ENCODE measurements around the gene GDF7. TPM values are rescaled to one million over a fixed set of nuclear protein-coding genes. Genes with fewer than 3 reads are reported as not detected.

GDF7 gene
- total RNA-seq, 1 experiment from 2014 or later: 0.11 TPM

DNA sequence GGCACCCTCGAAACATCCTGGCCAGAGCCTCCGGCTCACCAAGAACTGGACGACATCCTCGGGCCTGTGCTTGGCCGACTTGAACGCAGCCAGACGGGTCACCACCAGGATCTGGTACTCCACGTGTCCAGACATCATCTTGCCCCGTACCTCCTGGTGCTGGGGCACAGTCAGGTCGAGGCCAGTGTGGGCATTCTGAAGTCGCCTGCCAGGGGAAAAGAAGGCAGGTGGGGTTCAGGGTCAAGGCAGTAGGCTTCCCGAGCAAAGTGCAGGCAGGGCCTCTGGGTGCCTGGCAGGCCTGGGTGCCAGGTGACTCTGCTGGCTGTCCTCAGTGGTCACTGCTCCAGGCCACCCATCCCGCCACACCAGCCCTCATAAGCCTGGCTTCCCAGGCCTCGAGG lies 21.6 kb upstream of the GDF7 start:
- no peak for DNase-seq (ENCODE audit: low read depth)

DNA sequence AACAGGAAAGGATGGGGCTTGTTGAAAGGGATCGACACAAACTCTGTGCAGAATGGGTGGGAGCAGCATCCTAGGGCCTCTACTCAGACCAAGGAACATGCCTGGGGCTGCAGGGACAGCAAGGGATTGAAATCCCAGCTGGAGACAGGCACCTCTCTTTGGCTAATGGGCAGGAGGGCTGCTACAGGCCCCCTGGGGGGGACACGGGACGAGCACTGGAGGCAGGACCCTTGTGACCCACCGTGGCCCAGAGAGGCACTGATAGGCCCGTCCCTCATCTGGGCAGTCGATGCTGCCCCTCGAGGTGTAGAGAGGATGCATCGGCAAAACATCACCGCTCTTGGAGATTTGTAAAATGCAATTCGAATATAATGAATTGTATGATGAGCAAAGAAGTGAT lies 21.2 kb upstream of the GDF7 start:
- DNase-seq (ENCODE audit: low read depth): no peak

DNA sequence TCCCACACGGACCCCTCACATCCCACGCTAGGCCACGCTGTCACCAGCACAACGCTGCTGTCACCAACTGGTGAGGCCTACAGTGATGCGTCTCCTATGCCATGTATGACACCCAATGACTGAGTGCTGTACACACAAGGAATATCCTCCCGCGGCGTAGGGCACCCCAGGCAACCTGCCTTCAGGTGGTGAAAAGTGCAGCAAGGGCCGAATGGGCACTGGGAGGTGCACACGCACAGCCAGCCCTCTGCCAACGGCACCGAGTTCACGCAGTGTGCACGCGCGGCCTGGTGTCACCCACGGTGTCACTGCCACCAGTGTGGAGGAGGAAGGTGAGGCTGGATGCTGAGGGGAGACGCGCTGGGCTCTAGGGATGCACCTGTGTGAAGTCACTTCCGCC lies 20.5 kb upstream of the GDF7 start:
- no peak for DNase-seq (ENCODE audit: low read depth)

DNA sequence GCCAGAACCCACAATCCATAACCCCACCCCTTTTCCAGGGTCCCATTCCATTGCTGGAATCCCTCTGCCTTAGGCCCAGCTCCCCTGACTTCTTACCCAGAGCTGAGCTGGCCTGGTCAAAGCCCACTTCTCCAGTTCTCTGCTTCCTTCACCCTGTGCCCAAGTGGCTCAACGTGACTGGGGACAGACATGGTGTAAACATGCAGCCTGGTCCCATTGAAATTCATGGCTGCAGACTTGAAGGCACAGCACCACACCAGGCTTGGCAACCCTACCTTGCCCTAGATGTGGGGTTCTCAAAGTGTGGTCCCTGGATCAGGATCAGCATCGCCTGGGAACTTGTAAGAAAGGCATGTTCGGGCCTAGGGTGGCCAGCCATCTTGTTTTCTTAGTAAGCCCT lies 19.7 kb upstream of the GDF7 start:
- DNase-seq (ENCODE audit: low read depth): no peak

DNA sequence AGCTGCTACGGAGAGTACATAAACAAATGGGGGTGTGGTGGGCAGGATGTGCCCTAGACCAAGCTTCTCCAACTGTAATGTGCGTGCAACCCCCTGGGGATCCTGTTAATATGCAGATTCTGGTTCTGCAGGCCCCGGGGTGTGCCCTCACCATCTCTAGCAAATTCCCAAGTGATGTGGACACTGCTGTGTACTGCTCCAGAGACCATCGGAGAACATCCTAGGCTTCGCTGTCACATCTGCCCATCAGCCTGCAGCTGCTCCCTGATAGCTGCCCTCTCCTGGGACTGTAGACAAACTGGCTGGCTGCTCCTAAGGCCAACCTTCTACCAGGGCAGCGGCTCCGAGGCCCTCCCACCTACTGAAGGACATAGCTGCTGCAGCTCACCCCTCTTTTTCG lies 19.2 kb upstream of the GDF7 start:
- DNase-seq (ENCODE audit: low read depth): no peak

DNA sequence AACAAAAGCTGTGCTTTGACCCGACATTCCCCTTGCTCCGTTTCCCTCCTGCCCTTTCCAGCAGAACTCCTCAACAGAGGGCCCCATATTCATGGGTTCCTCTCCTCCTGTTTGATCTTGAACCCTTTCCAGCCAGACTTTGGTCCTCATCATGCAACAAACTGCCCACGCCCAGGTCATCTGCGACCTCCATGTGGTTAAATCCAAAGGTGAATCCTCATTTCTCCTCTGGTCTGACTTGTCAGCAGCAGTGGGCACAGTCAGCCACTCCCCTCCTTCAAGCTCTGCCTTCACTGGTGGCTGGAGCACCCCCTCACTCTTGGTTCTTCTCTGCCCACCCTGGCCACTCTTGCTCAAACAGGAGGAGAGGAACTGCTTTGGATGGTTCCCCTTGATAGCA lies 18.7 kb upstream of the GDF7 start:
- DNase-seq (ENCODE audit: low read depth): no peak

DNA sequence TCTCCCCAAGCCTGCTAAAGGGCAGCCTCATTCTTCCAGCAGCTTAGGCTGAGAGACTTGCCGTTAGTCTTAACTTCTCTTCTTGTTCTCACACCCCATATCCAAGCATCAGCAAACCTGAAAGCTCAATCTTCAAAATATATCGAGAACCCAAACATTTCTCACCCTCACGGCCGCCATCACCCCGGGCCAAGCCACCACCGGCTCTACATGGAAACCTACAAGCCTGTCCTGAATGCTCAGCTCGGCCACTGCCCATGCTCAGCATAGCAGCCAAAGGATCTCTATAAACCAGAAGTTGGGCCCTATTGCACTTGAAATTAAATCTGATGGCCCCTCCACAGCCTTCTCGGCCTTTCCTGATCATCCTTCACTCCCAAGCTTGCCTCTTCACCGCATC lies 18.1 kb upstream of the GDF7 start:
- DNase-seq (ENCODE audit: low read depth): no peak

DNA sequence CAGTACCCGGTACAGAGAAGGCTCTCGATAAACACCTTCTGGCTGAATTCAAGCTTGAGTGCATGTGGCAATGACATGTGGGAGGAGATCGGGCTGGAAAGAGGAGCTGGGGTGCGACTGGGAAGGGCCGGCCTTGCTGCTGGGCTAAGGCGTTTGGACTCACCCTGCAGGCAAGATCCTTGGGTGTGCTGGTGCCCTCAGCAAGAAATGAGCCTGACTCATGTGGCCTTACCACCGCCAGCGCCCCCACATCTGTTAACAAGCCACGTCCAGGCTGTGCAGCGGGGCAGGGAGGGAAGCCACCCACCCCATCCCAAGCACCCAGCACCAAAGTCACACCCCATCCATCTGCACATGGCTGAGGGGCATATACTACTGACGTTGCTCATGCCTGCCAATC lies 17.4 kb upstream of the GDF7 start:
- DNase-seq (ENCODE audit: low read depth): no peak

DNA sequence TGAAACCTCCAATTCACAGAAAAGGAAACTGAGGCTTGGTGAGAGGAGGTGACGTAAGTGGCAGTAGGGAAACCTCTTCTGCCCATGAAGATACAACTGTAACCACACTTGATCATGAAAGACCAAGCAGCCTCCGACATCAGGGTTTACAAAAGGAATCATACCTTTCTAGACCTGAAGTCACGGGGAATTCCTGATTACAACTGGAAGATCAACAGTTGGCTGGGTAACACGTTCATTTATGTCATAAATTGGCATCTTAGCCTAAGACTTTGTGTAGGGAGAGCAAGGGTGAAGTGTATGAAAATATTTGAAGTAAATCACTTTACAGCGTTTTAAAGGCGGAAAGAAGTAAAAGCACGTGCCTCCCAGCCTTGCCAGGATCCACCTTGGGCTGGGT lies 17.0 kb upstream of the GDF7 start:
- DNase-seq (ENCODE audit: low read depth): no peak

DNA sequence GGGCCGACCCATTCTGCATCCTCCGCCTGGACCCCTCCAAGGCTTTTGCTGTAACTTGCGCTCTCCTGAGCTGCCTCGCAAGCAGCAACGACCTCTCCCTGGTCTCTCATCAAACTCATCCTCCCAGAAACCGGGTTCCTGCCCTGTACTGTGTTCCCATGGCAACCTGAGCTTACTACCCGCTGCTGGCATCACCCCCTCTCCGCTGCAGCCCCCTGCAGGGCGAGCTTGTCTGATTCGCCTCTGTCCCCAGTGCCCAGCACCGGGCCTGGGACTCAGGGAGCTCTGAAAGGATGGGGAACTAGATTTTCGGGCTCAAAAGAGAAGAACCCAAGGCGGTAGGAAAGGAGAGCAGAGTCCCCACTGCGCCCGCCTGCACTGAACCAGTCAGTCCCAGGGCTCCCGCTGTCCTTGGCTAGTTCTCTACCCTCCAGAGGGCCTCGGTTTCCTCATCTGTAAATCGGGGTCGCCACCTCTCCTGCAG lies 16.5 kb upstream of the GDF7 start:
- no peak for DNase-seq (ENCODE audit: low read depth)

DNA sequence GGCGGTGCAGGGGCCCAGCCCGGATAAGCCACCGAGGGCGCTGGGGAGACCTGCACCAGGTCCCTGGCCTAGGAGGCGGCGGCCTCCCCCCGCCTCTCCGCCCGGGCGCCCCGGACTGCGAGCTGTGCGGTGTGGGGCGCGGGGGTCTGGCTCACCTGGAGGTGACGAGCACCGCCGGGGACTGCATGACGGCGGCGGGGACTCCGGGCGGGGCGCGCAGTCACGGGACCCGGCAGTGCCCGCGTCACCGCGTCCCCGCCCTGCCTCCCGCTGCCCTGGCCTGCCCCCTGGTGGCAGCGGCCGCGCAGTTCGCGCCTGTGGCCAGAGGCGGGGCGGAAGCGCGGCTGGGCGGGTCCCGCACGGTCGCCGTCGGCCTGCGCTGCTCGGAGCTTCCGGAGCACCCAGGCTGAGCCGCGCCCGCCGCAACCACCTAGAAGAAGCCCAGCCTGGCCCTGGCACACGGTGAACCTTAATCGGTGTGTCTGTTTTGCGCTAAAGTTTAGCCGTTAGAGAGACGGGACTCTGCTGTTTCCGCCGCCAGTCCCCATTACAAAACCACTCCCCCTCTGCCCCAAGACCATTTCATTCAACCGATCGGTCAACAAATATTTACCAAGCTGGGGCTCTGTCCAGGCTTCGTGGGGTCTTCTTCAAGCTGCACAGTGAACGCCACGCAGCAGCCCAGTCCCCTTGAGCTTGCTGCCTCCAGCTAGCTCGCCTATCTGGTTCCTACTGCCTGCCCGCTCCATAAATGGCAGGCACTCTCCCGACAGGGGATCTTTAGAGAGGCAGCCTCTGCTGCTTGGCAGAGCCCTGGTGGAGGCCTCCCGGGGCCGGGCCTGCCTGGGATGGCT lies 15.8 kb upstream of the GDF7 start, which contains the start of gene HS1BP3:
Gene HS1BP3 (minus strand): TSS at position 222 of the 854 bp plus-strand sequence. CDS start 35 bp downstream, at position 187.
- peak; percentile 94 for DNase-seq (ENCODE audit: low read depth)

DNA sequence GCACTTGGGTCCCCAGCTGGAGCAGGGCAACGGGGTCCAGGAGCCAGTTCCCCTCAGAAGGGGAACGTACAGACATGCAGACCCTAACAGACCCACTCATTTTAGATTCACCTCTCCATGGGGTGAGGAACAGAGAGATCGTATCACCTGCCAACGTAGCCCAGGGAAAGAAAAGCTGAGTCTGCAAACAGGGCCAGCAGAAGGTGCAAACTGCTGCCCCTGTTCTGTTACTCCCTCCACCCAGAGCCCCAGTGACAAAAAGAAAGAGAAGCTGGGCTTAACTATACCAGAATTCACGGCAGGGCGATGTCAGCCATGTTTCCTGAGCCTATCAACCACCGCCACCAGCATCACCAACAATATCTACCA lies 15.2 kb upstream of the GDF7 start:
- DNase-seq (ENCODE audit: low read depth): no peak

DNA sequence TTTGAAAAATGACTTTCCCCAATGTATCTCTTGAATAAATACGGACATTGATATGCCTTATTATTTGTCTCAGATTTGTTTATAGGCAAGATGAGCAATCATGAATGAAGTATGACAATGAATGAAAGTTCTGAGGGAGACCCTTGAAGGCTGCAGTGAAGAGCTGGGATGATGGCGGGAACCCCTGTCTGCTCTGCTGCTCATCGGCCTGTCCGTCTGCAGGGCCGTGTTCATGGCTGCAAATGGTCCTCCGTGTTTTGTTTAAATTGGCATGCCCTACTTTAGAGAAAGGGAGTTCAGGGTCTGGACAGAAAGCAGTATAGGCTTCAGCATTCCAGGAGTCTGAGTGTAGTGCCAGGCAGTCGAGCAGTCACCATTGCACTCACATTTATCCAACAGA lies 14.8 kb upstream of the GDF7 start:
- DNase-seq (ENCODE audit: low read depth): no peak

DNA sequence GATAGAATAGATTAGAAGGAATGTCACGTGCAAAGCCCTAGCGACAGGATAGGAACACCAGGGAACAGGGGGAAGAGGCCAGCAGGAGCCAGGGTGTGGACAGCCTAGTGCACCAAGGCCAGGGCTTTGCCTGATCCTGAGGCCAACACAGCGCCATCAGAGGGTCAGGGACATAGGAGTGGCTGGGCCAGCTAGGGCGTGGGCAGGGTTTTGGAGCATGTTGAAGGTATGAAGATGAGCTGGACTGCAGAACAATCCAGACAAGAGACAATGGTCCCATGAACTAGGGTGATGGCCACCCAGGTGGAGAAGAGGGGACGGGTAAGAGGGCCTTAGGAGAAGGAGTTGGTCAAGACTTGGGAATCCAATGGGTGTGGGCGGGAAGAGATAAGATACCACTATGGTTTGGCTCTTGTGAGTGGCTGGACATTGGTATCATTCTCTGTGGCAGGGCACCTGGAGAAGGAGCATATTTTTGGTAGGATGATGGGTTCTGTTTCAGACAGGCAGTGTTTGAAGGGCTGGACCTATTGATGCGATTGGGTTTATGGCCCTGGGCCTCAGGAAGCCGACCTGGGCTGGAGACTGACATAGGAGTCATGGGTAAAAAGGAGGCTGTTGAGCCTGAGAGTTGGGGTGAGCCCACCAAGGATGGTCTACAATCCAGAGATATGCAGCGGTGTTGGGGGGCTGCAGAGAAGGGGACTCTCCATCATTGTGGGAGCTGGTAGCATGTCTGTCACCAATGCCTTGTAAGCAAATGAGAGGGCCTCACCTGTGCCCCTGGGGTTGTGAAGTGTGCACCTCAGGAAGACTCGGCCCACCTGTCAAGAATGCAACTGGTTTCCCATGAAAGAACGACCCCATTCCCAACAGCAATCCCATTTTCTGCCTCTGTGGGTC lies 14.0 kb upstream of the GDF7 start:
- no peak for DNase-seq (ENCODE audit: low read depth)

DNA sequence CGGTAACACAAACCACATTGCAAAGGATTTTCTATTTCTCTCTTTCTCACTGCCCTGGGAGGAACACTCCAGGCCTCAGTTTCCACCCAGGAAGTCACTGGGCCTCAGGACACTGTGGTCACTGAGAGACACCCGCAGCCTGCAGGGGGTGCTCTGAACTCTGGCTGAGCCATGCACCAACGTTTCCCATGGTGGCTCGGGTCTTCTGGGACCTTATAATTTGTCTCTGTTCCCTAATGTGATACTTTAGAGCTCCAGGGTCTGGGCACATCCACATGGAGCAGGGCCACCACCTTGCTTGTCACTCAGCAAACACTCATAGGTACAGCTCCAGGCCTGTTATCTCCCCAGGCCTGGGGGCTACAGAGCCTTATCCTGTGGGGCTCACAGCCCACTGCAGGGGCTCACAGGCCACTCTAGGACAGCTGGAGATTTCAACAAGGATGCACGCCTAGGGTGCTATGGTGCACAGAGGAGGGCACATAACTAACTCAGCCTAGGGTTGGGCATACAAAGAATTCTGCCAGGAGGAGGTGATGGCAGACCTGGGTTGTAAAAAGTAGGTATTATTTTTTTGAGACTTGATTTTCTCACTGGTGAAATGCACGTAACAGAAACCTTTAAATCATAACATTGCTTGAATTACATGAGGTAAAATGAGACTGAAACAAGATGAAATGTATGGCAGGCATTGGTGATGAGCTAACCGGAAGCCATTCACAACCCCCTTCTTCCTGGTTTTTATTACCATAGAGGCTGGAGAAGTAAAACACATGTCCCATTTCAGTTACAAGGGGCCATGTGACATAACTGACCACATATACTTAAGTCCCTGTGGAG lies 13.0 kb upstream of the GDF7 start:
- DNase-seq (ENCODE audit: low read depth): no peak

DNA sequence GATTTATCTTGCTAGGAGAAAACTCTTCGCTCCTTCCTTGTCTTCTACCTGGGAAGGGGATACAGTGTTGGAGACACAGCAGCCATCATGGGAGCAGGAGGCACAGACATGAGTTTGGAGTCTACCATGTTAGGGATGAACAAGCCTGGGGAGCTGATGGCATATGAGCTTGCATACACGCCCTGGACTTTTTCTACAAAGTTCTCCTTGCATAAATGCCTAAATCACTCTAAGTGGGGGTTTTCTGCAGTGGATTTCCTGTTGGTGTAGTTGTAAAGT lies 12.5 kb upstream of the GDF7 start:
- DNase-seq (ENCODE audit: low read depth): no peak

DNA sequence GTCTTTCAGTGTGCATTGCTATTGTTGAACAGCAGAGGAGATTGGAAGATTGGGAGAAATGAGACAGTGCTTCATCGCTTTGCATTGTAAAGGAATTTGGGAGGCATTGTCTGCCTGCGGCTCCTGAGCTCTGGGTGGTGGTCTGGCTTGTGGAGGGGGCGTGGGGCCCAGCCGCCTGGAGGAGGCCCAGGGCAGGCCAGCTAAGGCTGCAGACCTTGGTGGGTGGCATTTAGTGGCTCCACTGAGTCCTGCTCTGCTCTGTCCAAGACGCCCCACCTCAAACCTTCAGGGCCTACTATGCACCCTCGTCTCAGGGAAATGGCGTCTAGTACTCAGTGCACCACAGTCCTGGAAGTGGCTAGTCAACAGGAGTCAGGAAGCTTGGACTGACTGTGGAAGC lies 10.4 kb upstream of the GDF7 start:
- no peak for DNase-seq (ENCODE audit: low read depth)

DNA sequence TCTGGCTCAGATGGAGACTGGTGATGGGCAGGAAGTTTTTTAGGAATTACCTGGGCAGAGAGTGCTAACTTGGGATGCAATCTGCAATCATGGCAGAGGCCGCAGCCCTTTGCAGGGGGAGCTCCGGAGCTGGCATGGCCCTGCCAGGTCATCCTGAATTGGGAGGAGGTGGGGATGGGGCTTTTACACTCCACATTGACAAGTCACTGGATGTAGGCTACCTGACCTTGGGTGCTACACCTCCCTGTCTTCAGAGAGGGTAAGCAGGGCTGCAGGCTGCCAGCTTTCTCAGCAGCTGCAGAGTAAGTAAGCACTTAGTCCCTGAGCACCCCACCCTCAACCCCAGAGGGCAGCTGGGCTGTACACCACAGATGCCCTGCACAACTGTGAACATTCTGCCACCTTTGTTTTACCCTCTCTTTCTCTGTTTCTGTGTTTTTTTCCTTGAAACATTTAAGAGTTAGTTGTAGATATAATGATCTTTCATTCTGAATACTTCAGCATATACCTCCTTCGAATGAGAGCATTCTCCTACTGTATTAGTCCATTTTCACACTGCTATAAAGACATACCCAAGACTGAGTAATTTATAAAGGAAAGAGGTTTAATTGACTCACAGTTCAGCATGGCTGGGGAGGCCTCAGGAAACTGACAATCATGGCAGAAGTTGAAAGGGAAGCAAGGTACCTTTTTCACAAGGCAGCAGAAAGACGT lies 9.3 kb upstream of the GDF7 start:
- no peak for DNase-seq (ENCODE audit: low read depth)

DNA sequence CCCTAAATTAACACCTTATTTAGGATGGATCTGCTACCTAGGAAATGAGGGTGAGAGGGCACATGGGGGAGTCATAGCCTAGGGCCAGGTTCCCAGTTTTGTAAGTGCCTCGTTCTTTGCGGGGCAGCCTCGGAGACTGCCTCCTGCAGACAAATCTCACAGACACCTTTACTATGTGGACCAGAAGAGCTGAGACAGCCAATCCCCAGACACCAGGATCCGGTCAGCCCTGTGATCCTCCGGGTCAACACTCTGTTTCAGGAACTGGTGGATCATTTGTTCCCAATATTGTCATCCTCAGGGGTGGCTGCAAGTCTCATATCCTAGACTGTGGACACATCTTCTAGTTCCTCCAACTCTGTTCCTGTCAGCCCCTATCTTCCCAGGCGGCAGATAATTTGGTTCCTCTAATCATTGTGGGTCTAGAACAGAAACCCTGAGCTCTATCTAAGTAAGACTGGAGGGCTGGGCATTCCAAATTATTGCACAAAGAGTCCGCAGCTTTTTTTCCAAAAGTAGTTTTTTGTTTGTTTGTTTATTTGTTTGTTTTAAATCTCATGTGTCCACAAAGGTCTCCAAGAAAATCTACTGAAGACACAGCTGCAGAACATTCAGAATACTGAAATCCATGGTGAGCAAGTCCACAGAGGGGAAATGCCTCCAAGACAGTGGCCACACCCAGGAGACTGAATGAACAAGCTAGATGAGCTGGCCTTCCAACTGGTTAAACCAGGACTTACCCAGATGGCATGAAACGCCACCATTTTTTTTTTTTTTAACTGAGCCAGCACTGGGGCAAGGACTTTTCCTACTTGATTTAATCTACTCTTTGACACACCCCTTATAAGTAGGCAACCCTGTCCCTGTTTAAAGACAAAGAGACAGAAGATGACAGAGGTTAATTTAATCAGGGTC lies 6.2 kb upstream of the GDF7 start:
- no peak for DNase-seq (ENCODE audit: low read depth)
